Chondrocyte (in vitro differentiated cells): ENCODE results near the gene SPTLC3. TPM values are rescaled to one million over a fixed set of nuclear protein-coding genes. Genes with fewer than 3 reads are reported as not detected.

Experiments
- DNase-seq: peaks from one replicate; pipeline ENCODE4 v3.0.0; 2021; ENCODE audit warnings: mixed read lengths, low spot score
- H3K27ac Mint-ChIP-seq: one replicate; pipeline ENCODE4 v1.8.0; 2021; ENCODE audit warnings: mild to moderate bottlenecking, moderate library complexity, mixed read lengths; ENCODE audit not compliant: unreplicated experiment
- H3K27me3 Mint-ChIP-seq: 2 replicates; pipeline ENCODE4 v1.8.0; 2021; ENCODE audit warnings: low read depth, mixed read lengths
- H3K36me3 Mint-ChIP-seq: 2 replicates; pipeline ENCODE4 v1.8.0; 2021; ENCODE audit warnings: low read depth, mixed read lengths
- H3K4me1 Mint-ChIP-seq: 2 replicates; pipeline ENCODE4 v1.8.0; 2021; ENCODE audit warnings: low read depth, mild to moderate bottlenecking, mixed read lengths
- H3K4me3 Mint-ChIP-seq: one replicate; pipeline ENCODE4 v1.8.0; 2021; ENCODE audit warnings: mild to moderate bottlenecking, moderate library complexity, mixed read lengths; ENCODE audit not compliant: unreplicated experiment
- H3K9me3 Mint-ChIP-seq: 2 replicates; pipeline ENCODE4 v1.8.0; 2021; ENCODE audit warnings: low read depth, mixed read lengths
- CTCF ChIP-seq: fragments of 200-600 bp; sonication (generic); IDR thresholded peaks from 2 replicates; pipeline ENCODE4 v1.5.0; 2021; ENCODE audit warnings: antibody characterized with exemption, mild to moderate bottlenecking, moderate library complexity
- total RNA-seq: library from RNA; stranded (reverse); gene quantifications from 3 replicates; pipeline ENCODE4 v1.2.1, GENCODE V29; 2021

The SPTLC3 gene
- total RNA-seq, 1 donor from 2014 or later = 5.0 TPM

GRCh38 chr20:13094976-13095375 lies 86.2 kb downstream of the SPTLC3 start:
- no peaks in the 10 kb centered on the region for H3K9me3 Mint-ChIP-seq
- H3K36me3 Mint-ChIP-seq = peaks cover 7% of the 10 kb centered on the region
- no peak for TF ChIP-seq CTCF
- no peak overlapping the region for H3K27ac Mint-ChIP-seq
- no peak for DNase-seq
- no peaks in the 10 kb centered on the region for H3K27me3 Mint-ChIP-seq
- H3K4me1 Mint-ChIP-seq = peaks cover 8% of the 10 kb centered on the region
- no peak overlapping the region for H3K4me3 Mint-ChIP-seq

DNA sequence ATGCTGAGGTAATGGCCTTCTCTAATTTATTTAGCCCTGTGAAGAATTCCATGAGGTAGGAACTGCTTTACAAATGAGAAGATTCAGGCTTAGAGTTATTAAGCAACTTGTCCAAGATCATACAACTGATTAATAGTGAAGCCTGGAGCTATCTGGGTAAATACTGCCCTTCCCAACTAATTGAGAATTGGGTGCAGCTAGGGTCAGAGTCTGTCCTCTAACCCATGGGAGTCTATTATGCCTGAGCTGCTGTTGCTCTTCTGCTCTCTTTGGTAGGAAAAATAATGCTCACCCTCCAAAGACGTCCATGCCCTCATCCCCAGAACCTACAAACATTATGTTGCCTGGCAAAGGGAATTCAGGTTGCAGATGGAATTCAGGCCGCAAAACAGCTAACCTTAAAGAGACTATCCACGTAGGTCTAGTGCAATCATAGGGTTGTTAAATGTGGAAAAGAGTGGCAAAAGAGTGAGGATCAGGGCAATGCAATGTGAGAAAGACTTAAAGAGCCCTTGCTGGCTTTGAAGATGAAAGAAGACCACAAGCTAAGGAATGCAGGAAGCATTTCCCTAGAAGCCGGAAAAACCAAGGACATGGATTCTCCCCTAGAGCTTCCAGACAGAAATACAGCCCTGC lies 90.1 kb downstream of the SPTLC3 start:
- H3K27me3 Mint-ChIP-seq = no peaks in the 10 kb centered on the region
- no peak overlapping the region for H3K27ac Mint-ChIP-seq
- DNase-seq = no peak
- H3K9me3 Mint-ChIP-seq = no peaks in the 10 kb centered on the region
- no peak overlapping the region for H3K4me3 Mint-ChIP-seq
- H3K36me3 Mint-ChIP-seq = peaks cover 6% of the 10 kb centered on the region
- peaks cover 3% of the 10 kb centered on the region for H3K4me1 Mint-ChIP-seq
- TF ChIP-seq CTCF = no peak

GRCh38 chr20:13099676-13100075 lies 90.9 kb downstream of the SPTLC3 start:
- H3K27ac Mint-ChIP-seq = no peak overlapping the region

DNA sequence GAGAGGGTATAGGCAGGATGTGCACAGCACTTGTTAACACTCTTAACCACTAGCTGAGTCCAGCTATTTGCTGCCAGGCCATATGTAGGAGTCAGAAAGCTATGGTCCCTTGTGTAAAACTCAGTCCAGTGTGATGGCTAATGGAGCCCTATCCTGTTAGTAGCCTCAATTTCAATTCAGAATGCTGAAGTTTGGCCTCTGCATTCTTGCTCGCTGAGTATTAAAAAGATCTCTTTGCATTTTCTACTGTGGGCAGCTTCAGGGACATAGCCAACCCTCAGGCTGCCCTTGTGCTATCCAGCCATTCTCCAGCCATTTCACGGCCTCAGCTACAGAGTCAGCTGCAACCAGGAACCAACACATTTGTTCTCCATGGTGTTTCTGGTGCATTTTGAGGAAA lies 92.5 kb downstream of the SPTLC3 start:
- H3K4me3 Mint-ChIP-seq = no peak overlapping the region
- H3K9me3 Mint-ChIP-seq = no peaks in the 10 kb centered on the region
- no peak for DNase-seq
- no peak overlapping the region for H3K27ac Mint-ChIP-seq
- no peak for TF ChIP-seq CTCF
- peaks cover 6% of the 10 kb centered on the region for H3K4me1 Mint-ChIP-seq
- no peaks in the 10 kb centered on the region for H3K36me3 Mint-ChIP-seq
- no peaks in the 10 kb centered on the region for H3K27me3 Mint-ChIP-seq

More at GRCh38 chr20:13099676-13100075, 90.9 kb downstream of the SPTLC3 start:
- no peak for DNase-seq
- Mint-ChIP-seq H3K4me3 (no peak overlapping the region), H3K4me1 (peaks cover 3% of the 10 kb centered on the region), H3K36me3 (peaks cover 3% of the 10 kb centered on the region), H3K9me3 (no peaks in the 10 kb centered on the region), H3K27me3 (no peaks in the 10 kb centered on the region)
- TF ChIP-seq CTCF = no peak

DNA sequence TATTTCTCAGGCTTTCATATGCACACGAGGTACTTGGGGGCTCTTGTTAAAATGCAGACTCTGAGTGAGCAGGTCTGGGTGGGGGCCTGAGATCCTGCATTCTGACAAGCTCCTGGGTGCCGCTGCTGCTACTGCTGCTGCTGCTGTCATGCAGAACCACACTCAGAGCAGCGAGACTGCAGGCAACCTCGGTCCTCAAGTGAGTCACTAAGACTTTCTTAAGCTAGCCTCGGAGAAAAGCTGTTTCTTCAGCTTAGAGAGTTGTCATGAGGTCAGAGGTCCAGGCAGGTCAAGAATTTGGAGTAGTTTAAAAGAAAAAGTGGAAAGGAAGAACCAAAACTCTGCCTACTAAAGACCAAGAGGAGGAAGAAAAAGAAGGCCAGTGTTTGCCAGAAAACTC lies 92.9 kb downstream of the SPTLC3 start:
- Mint-ChIP-seq H3K9me3 (no peaks in the 10 kb centered on the region), H3K27ac (no peak overlapping the region), H3K36me3 (no peaks in the 10 kb centered on the region), H3K27me3 (no peaks in the 10 kb centered on the region), H3K4me1 (peaks cover 6% of the 10 kb centered on the region), H3K4me3 (no peak overlapping the region)
- TF ChIP-seq CTCF = no peak
- no peak for DNase-seq
